DOHH2 (cell line): Measurements from ENCODE around the gene CYRIA.

ENCODE experiments used
- H3F3A ChIP-seq: fragments of 200-600 bp; sonication (generic), shearing (Covaris generic); 2 replicates; pipeline ENCODE4 v1.6.0; 2016; ENCODE audit warnings: antibody characterized with exemption, mild to moderate bottlenecking; ENCODE audit not compliant: control insufficient read depth, insufficient read depth
- H3K27ac ChIP-seq: fragments of 200-600 bp; sonication (generic); 2 replicates; pipeline ENCODE4 v1.5.1; 2014; ENCODE audit warnings: low read depth, mild to moderate bottlenecking, low read length, moderate library complexity
- H3K27me3 ChIP-seq: fragments of 200-600 bp; sonication (generic); 2 replicates; pipeline ENCODE4 v1.6.1; 2014; ENCODE audit warnings: mild to moderate bottlenecking, low read length, mixed read lengths; ENCODE audit not compliant: control insufficient read depth
- H3K36me3 ChIP-seq: fragments of 200-600 bp; sonication (generic); 2 replicates; pipeline ENCODE4 v1.6.1; 2014; ENCODE audit warnings: mild to moderate bottlenecking, low read length, moderate library complexity, mixed read lengths; ENCODE audit not compliant: control insufficient read depth
- H3K4me1 ChIP-seq: fragments of 200-600 bp; sonication (generic); 2 replicates; pipeline ENCODE4 v1.6.1; 2014; ENCODE audit warnings: mild to moderate bottlenecking, low read length, mixed read lengths; ENCODE audit not compliant: control insufficient read depth
- H3K4me2 ChIP-seq: fragments of 200-600 bp; sonication (generic); 2 replicates; pipeline ENCODE4 v1.6.0; 2014; ENCODE audit warnings: mild to moderate bottlenecking, low read length, moderate library complexity
- H3K4me3 ChIP-seq: fragments of 200-600 bp; sonication (generic); 2 replicates; pipeline ENCODE4 v1.5.1; 2014; ENCODE audit warnings: mild to moderate bottlenecking, low read length, mixed read lengths
- H3K79me2 ChIP-seq: fragments of 200-600 bp; sonication (generic); 2 replicates; pipeline ENCODE4 v1.6.1; 2014; ENCODE audit warnings: mild to moderate bottlenecking, low read length, mixed read lengths; ENCODE audit not compliant: control insufficient read depth
- H3K9me2 ChIP-seq: fragments of 200-600 bp; sonication (generic); replicated peaks from 2 replicates; pipeline ENCODE4 v1.6.1; 2014; ENCODE audit warnings: mild to moderate bottlenecking, low read length, mixed read lengths; ENCODE audit not compliant: control insufficient read depth
- H3K9me3 ChIP-seq: fragments of 200-600 bp; sonication (generic); 2 replicates; pipeline ENCODE4 v1.6.1; 2014; ENCODE audit warnings: antibody characterized with exemption, low read length, mixed read lengths; ENCODE audit not compliant: control insufficient read depth, insufficient read depth
- H4K20me1 ChIP-seq: fragments of 200-600 bp; sonication (generic); 2 replicates; pipeline ENCODE4 v1.6.0; 2014; ENCODE audit warnings: low read depth, mild to moderate bottlenecking, antibody characterized with exemption, low read length, moderate library complexity; ENCODE audit not compliant: control insufficient read depth, insufficient read depth
- CTCF ChIP-seq: fragments of 200-600 bp; sonication (generic); IDR thresholded peaks from one replicate; pipeline ENCODE4 v1.5.1; 2014; ENCODE audit warnings: antibody characterized with exemption, mild to moderate bottlenecking, low read depth, low read length; ENCODE audit not compliant: poor library complexity, severe bottlenecking
- EZH2phosphoT487 ChIP-seq: fragments of 200-600 bp; sonication (generic); IDR thresholded peaks from 2 replicates; pipeline ENCODE4 v1.6.1; 2017; ENCODE audit warnings: borderline replicate concordance, mild to moderate bottlenecking, antibody characterized with exemption, low read length, moderate library complexity, mixed read lengths

CYRIA gene

DNA sequence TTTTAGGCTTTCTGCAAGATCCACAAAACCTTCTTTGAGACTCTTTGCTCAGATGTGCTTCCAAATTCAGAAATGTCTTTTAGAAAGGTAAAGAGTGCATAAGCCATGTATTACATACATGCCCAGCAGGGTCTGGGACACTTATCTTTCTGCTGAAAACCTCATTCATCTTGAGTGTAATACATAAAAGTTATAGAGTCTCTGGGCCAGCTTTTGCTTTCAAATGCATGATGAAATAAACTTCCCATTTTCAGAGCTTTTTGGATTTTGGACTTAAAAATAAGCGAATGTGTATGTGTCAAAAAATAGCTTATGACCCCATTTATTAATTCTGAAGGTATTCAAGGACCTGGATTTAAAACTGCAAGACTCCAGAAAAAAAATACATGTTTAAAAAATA lies 8.0 kb downstream of the CYRIA start:
- H3K79me2 ChIP-seq = peaks cover 81% of the 10 kb centered on the region
- H3F3A ChIP-seq = peaks cover 52% of the 10 kb centered on the region
- peaks cover 100% of the 10 kb centered on the region for H3K4me1 ChIP-seq
- H3K9me3 ChIP-seq = no peaks in the 10 kb centered on the region
- no peaks in the 10 kb centered on the region for H3K9me2 ChIP-seq
- peak overlapping the region; percentile 90 for H3K4me2 ChIP-seq
- peaks cover 8% of the 10 kb centered on the region for H3K36me3 ChIP-seq
- no peaks in the 10 kb centered on the region for H4K20me1 ChIP-seq
- peak overlapping the region; percentile 65 for H3K4me3 ChIP-seq
- no peaks in the 10 kb centered on the region for H3K27me3 ChIP-seq
- peak overlapping the region; percentile 99 for H3K27ac ChIP-seq
- TF ChIP-seq EZH2phosphoT487 = no peak

- H3K36me3 ChIP-seq = peaks cover 8% of the 10 kb centered on the region
- peak overlapping the region; percentile 65 for H3K4me3 ChIP-seq
- no peaks in the 10 kb centered on the region for H3K27me3 ChIP-seq
- no peaks in the 10 kb centered on the region for H4K20me1 ChIP-seq
- no peaks in the 10 kb centered on the region for H3K9me3 ChIP-seq
- H3K9me2 ChIP-seq = no peaks in the 10 kb centered on the region
- peak overlapping the region; percentile 90 for H3K4me2 ChIP-seq
- H3K27ac ChIP-seq = peak overlapping the region; percentile 99
- H3K79me2 ChIP-seq = peaks cover 81% of the 10 kb centered on the region
- peaks cover 52% of the 10 kb centered on the region for H3F3A ChIP-seq
- H3K4me1 ChIP-seq = peaks cover 100% of the 10 kb centered on the region
- no peak for TF ChIP-seq CTCF
- no peak for TF ChIP-seq EZH2phosphoT487
Measured at GRCh38 chr2:16656784-16657391, 8.7 kb downstream of the CYRIA start.

GRCh38 chr2:16655905-16656642 lies 9.6 kb downstream of the CYRIA start:
- peaks cover 8% of the 10 kb centered on the region for H3K36me3 ChIP-seq
- H3K4me2 ChIP-seq = peak overlapping the region; percentile 90
- H3K9me2 ChIP-seq = no peaks in the 10 kb centered on the region
- no peak for TF ChIP-seq EZH2phosphoT487
- TF ChIP-seq CTCF = no peak
- H3K27ac ChIP-seq = peak overlapping the region; percentile 99
- H3K4me3 ChIP-seq = peak overlapping the region; percentile 65
- H3K4me1 ChIP-seq = peaks cover 100% of the 10 kb centered on the region
- H4K20me1 ChIP-seq = no peaks in the 10 kb centered on the region
- H3F3A ChIP-seq = peaks cover 52% of the 10 kb centered on the region
- no peaks in the 10 kb centered on the region for H3K9me3 ChIP-seq
- no peaks in the 10 kb centered on the region for H3K27me3 ChIP-seq
- H3K79me2 ChIP-seq = peaks cover 81% of the 10 kb centered on the region

DNA sequence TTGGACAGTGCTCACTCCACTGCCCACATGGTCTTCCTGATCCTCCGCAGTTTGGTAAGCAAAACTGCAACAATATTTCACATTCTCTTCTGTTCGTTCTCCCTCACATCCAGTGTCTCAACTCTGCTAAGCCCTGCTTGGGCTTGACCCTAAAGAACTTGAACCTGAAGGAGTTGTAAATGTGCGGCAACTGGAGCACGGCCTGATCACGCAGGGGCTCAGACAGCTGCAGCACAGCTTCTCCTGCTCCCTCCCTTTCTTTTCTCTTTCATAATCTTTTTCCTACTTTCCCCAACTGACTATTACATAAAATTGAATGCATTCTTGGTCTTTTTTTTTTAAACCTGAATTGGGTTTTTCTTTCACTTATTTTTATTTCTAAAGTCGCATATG lies 10.2 kb downstream of the CYRIA start:
- H4K20me1 ChIP-seq = no peaks in the 10 kb centered on the region
- H3K4me1 ChIP-seq = peaks cover 100% of the 10 kb centered on the region
- H3K27me3 ChIP-seq = no peaks in the 10 kb centered on the region
- H3K27ac ChIP-seq = peak overlapping the region; percentile 99
- no peaks in the 10 kb centered on the region for H3K9me3 ChIP-seq
- H3K4me2 ChIP-seq = peak overlapping the region; percentile 90
- peak overlapping the region; percentile 65 for H3K4me3 ChIP-seq
- TF ChIP-seq EZH2phosphoT487 (no peak), CTCF (no peak)
- H3K9me2 ChIP-seq = no peaks in the 10 kb centered on the region
- H3K36me3 ChIP-seq = peaks cover 8% of the 10 kb centered on the region
- H3F3A ChIP-seq = peaks cover 52% of the 10 kb centered on the region
- peaks cover 81% of the 10 kb centered on the region for H3K79me2 ChIP-seq
